ENCODE measurements around the gene ITGB7. TPM values are rescaled to one million over a fixed set of nuclear protein-coding genes. Genes with fewer than 3 reads are reported as not detected.

ITGB7 gene
- total and polyA plus RNA-seq, 9 of the 15 experiments (the other 6 are each of a cell fraction or from before 2014, with no cell fraction given) = 0.06 to 2.0 (median 0.67) TPM

DNA sequence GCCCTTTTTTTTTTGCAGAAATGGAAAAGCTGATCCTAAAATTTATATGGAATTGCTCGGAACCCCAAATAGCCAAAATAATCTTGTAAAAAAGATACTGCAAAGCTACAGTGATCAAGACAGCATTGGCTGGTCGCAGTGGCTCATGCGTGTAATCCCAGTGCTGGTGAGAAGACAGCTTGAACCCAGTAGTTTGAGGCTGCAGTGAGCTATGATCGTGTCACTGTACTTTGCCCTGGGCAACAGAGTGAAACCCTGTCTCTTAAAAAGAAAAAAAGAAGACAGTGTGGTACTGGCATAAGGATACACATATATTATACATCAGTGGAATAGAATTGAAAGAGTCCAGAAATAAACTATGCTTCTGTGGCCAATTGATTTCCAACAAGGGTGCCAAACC is 5.4 kb downstream of the ITGB7 start:
- no peaks in the 10 kb centered on the region for H3K9me1 ChIP-seq (ENCODE audit: control insufficient read depth, insufficient read depth, low read length)
- peak overlapping the region; percentile 23; the same call in 1 of the 2 replicates for H2AFZ ChIP-seq (ENCODE audit: low read depth, low read length)
- no peak overlapping the region for H3K4me3 ChIP-seq
- H3K79me2 ChIP-seq (ENCODE audit: control insufficient read depth, insufficient read depth, low read length) = no peaks in the 10 kb centered on the region
- no peak for FAIRE-seq
- POLR2A ChIA-PET = interaction anchor here (0.7 to 3.1 kb wide), 6 partner anchors 9 to 147 kb away, joined by 3 to 11 read pairs (median 4); no protein-coding TSS in a partner anchor
- ATAC-seq = 0 out of 3 replicates have a peak, but pooled peaks have one; percentile 20
- no peak for DNase-seq (ENCODE audit: extremely low read depth in 1 of 4, low spot score in 3 of 4)
- H3K4me2 ChIP-seq (ENCODE audit: insufficient read depth, low read length) = no peak overlapping the region
- no peaks in the 10 kb centered on the region for H3K27me3 ChIP-seq (ENCODE audit: control insufficient read depth in 2 of 2, insufficient read depth in 2 of 2, low read length in 2 of 2)
- WGBS (ENCODE audit: insufficient coverage, low coverage, missing lambda C conversion rate) = 38% methylated on average over 4 of the region's 4 CpGs
- H3K36me3 ChIP-seq (ENCODE audit: control insufficient read depth, insufficient read depth, low read length) = no peaks in the 10 kb centered on the region
- H3K4me1 ChIP-seq (replicated peaks in 1 of 2; ENCODE audit: control insufficient read depth in 2 of 2, insufficient read depth in 2 of 2, low read length in 2 of 2) = peaks cover 26 to 30% of the 10 kb centered on the region in 2 experiments; a peak in 4 of 5 replicates
- in situ Hi-C loops (cut with MboI) = loop anchor here (10.0 kb wide), 1 partner anchor 137 kb away; no protein-coding TSS in a partner anchor
- H3K9ac ChIP-seq (ENCODE audit: insufficient read depth in 1 of 2, low read depth in 2 of 2, low read length in 2 of 2) = no peak overlapping the region
- H3K9me3 ChIP-seq (replicated peaks; ENCODE audit: control insufficient read depth, insufficient read depth, low read depth, low read length) = no peaks in the 10 kb centered on the region
- CTCF ChIA-PET (ENCODE audit: low intra/inter-chr PET ratio) = no interaction called here
- intact Hi-C loops (cut with micrococcal nuclease) = no loop called here
- no peaks in the 10 kb centered on the region for H4K20me1 ChIP-seq (replicated peaks; ENCODE audit: control insufficient read depth, insufficient read depth, low read length)
- H3K27ac ChIP-seq (ENCODE audit: extremely low read depth, low read depth, low read length) = peak overlapping the region; percentile 60; the same call in 2 of the 3 replicates
- BruUV-seq (replicated peaks) = no TSS peak
- TF ChIP-seq ARHGAP35 (IDR thresholded peaks at IDR 0.05; ENCODE audit: partially characterized antibody) (no peak), FOXM1 (IDR thresholded peaks at IDR 0.05; ENCODE audit: low read depth) (no peak), FOXM1 (CRISPR knock-in tag; IDR thresholded peaks at IDR 0.05; ENCODE audit: low read depth) (no peak), ZNF212 (CRISPR knock-in tag; IDR thresholded peaks at IDR 0.05) (no peak), ZNF586 (CRISPR knock-in tag; conservative IDR thresholded peaks at IDR 0.05) (no peak), MBD2 (IDR thresholded peaks at IDR 0.05; ENCODE audit: borderline replicate concordance, low read depth) (no peak), SMARCE1 (IDR thresholded peaks at IDR 0.05) (no peak), ZNF384 (IDR thresholded peaks at IDR 0.05; ENCODE audit: low read depth, low read length) (no peak), CBFA2T2 (conservative IDR thresholded peaks at IDR 0.05) (no peak)
- TF ChIP-seq, protein P1, sequence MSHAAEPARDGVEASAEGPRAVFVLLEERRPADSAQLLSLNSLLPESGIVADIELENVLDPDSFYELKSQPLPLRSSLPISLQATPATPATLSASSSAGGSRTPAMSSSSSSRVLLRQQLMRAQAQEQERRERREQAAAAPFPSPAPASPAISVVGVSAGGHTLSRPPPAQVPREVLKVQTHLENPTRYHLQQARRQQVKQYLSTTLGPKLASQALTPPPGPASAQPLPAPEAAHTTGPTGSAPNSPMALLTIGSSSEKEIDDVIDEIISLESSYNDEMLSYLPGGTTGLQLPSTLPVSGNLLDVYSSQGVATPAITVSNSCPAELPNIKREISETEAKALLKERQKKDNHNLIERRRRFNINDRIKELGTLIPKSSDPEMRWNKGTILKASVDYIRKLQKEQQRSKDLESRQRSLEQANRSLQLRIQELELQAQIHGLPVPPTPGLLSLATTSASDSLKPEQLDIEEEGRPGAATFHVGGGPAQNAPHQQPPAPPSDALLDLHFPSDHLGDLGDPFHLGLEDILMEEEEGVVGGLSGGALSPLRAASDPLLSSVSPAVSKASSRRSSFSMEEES (CRISPR knock-in tag; IDR thresholded peaks at IDR 0.05) = no peak
- TF ChIP-seq, protein P2, sequence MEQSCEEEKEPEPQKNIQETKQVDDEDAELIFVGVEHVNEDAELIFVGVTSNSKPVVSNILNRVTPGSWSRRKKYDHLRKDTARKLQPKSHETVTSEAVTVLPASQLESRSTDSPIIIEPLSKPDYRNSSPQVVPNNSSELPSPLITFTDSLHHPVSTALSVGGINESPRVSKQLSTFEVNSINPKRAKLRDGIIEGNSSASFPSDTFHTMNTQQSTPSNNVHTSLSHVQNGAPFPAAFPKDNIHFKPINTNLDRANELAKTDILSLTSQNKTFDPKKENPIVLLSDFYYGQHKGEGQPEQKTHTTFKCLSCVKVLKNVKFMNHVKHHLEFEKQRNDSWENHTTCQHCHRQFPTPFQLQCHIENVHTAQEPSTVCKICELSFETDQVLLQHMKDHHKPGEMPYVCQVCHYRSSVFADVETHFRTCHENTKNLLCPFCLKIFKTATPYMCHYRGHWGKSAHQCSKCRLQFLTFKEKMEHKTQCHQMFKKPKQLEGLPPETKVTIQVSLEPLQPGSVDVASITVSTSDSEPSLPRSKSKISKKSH (CRISPR knock-in tag; IDR thresholded peaks at IDR 0.05) = no peak
- TF ChIP-seq, protein P3, sequence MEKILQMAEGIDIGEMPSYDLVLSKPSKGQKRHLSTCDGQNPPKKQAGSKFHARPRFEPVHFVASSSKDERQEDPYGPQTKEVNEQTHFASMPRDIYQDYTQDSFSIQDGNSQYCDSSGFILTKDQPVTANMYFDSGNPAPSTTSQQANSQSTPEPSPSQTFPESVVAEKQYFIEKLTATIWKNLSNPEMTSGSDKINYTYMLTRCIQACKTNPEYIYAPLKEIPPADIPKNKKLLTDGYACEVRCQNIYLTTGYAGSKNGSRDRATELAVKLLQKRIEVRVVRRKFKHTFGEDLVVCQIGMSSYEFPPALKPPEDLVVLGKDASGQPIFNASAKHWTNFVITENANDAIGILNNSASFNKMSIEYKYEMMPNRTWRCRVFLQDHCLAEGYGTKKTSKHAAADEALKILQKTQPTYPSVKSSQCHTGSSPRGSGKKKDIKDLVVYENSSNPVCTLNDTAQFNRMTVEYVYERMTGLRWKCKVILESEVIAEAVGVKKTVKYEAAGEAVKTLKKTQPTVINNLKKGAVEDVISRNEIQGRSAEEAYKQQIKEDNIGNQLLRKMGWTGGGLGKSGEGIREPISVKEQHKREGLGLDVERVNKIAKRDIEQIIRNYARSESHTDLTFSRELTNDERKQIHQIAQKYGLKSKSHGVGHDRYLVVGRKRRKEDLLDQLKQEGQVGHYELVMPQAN (IDR thresholded peaks at IDR 0.05; ENCODE audit: borderline replicate concordance) = no peak
- TF ChIP-seq, protein P4, sequence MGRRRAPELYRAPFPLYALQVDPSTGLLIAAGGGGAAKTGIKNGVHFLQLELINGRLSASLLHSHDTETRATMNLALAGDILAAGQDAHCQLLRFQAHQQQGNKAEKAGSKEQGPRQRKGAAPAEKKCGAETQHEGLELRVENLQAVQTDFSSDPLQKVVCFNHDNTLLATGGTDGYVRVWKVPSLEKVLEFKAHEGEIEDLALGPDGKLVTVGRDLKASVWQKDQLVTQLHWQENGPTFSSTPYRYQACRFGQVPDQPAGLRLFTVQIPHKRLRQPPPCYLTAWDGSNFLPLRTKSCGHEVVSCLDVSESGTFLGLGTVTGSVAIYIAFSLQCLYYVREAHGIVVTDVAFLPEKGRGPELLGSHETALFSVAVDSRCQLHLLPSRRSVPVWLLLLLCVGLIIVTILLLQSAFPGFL (CRISPR knock-in tag; IDR thresholded peaks at IDR 0.05) = no peak
- TF ChIP-seq, protein P5, sequence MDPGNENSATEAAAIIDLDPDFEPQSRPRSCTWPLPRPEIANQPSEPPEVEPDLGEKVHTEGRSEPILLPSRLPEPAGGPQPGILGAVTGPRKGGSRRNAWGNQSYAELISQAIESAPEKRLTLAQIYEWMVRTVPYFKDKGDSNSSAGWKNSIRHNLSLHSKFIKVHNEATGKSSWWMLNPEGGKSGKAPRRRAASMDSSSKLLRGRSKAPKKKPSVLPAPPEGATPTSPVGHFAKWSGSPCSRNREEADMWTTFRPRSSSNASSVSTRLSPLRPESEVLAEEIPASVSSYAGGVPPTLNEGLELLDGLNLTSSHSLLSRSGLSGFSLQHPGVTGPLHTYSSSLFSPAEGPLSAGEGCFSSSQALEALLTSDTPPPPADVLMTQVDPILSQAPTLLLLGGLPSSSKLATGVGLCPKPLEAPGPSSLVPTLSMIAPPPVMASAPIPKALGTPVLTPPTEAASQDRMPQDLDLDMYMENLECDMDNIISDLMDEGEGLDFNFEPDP (CRISPR knock-in tag; IDR thresholded peaks at IDR 0.05) = no peak
- TF ChIP-seq, protein P6, sequence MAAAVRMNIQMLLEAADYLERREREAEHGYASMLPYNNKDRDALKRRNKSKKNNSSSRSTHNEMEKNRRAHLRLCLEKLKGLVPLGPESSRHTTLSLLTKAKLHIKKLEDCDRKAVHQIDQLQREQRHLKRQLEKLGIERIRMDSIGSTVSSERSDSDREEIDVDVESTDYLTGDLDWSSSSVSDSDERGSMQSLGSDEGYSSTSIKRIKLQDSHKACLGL (CRISPR knock-in tag; IDR thresholded peaks at IDR 0.05; ENCODE audit: borderline replicate concordance, poor library complexity, severe bottlenecking) = no peak
